ENCODE results near the gene PHYKPL. TPM values are rescaled to one million over a fixed set of nuclear protein-coding genes. Genes with fewer than 3 reads are reported as not detected.

PHYKPL gene
- total and polyA plus RNA-seq, 2 of the 13 experiments (the other 11 are each of a cell fraction or from before 2014, with no cell fraction given), result 18.0 to 78.6 TPM

GRCh38 chr5:178231539-178232123 is 971 bp downstream of the PHYKPL start (continued):
- TF ChIP-seq UBTF (CRISPR knock-in tag; IDR thresholded peaks at IDR 0.05), result peak; percentile 5
- TF ChIP-seq PHF8 (CRISPR knock-in tag; IDR thresholded peaks at IDR 0.05), result peak; percentile 0; the same call in 1 of the 2 replicates
- no peak for TF ChIP-seq ZNF850 (CRISPR knock-in tag; conservative IDR thresholded peaks at IDR 0.05)
- peak; percentile 93; the same call in 1 of the 2 replicates for TF ChIP-seq ZNF782 (CRISPR knock-in tag; IDR thresholded peaks at IDR 0.05; ENCODE audit: borderline replicate concordance)
- TF ChIP-seq MED13 (CRISPR knock-in tag; IDR thresholded peaks at IDR 0.05), result 0 out of 2 replicates have a peak, but pooled peaks have one; percentile 11
- no peak for TF ChIP-seq BHLHE40 (IDR thresholded peaks at IDR 0.05; ENCODE audit: low read length)
- 0 out of 2 replicates have a peak, but pooled peaks have one; percentile 8 for TF ChIP-seq ZNF230 (CRISPR knock-in tag; IDR thresholded peaks at IDR 0.05)
- TF ChIP-seq FOXC1 (CRISPR knock-in tag; IDR thresholded peaks at IDR 0.05; ENCODE audit: borderline replicate concordance), result no peak
- 0 out of 2 replicates have a peak, but pooled peaks have one; percentile 1 for TF ChIP-seq ZNF558 (CRISPR knock-in tag; IDR thresholded peaks at IDR 0.05; ENCODE audit: borderline replicate concordance)
- TF ChIP-seq NFAT5 (CRISPR knock-in tag; IDR thresholded peaks at IDR 0.05), result no peak
- 0 out of 2 replicates have a peak, but pooled peaks have one; percentile 2 for TF ChIP-seq ZNF776 (CRISPR knock-in tag; IDR thresholded peaks at IDR 0.05)
- no peak for TF ChIP-seq MXI1 (IDR thresholded peaks at IDR 0.05; ENCODE audit: borderline replicate concordance, low read depth, low read length)
- 0 out of 2 replicates have a peak, but pooled peaks have one; percentile 1 for TF ChIP-seq ZBTB43 (CRISPR knock-in tag; conservative IDR thresholded peaks at IDR 0.05)
- no peak for TF ChIP-seq ZNF253 (CRISPR knock-in tag; IDR thresholded peaks at IDR 0.05; ENCODE audit: borderline replicate concordance)
- no peak for TF ChIP-seq TMF1 (CRISPR knock-in tag; IDR thresholded peaks at IDR 0.05; ENCODE audit: low read depth)
- TF ChIP-seq SALL1 (CRISPR knock-in tag; IDR thresholded peaks at IDR 0.05), result peak; percentile 27; the same call in 1 of the 2 replicates
- 0 out of 2 replicates have a peak, but pooled peaks have one; percentile 80 for TF ChIP-seq HOXD1 (CRISPR knock-in tag; IDR thresholded peaks at IDR 0.05)
- no peak for TF ChIP-seq ZNF124 (CRISPR knock-in tag; IDR thresholded peaks at IDR 0.05)
- 0 out of 2 replicates have a peak, but pooled peaks have one; percentile 9 for TF ChIP-seq KDM2A (CRISPR knock-in tag; IDR thresholded peaks at IDR 0.05; ENCODE audit: borderline replicate concordance, low read depth)
- TF ChIP-seq HDAC1 (CRISPR knock-in tag; IDR thresholded peaks at IDR 0.05), result 0 out of 2 replicates have a peak, but pooled peaks have one; percentile 25
- TF ChIP-seq SYNCRIP (IDR thresholded peaks at IDR 0.05; ENCODE audit: insufficient read depth, low read depth, low read length), result no peak
- no peak for TF ChIP-seq MZF1 (CRISPR knock-in tag; IDR thresholded peaks at IDR 0.05; ENCODE audit: borderline replicate concordance)
